ENCODE measurements around the gene EFNA3.

The EFNA3 gene

DNA sequence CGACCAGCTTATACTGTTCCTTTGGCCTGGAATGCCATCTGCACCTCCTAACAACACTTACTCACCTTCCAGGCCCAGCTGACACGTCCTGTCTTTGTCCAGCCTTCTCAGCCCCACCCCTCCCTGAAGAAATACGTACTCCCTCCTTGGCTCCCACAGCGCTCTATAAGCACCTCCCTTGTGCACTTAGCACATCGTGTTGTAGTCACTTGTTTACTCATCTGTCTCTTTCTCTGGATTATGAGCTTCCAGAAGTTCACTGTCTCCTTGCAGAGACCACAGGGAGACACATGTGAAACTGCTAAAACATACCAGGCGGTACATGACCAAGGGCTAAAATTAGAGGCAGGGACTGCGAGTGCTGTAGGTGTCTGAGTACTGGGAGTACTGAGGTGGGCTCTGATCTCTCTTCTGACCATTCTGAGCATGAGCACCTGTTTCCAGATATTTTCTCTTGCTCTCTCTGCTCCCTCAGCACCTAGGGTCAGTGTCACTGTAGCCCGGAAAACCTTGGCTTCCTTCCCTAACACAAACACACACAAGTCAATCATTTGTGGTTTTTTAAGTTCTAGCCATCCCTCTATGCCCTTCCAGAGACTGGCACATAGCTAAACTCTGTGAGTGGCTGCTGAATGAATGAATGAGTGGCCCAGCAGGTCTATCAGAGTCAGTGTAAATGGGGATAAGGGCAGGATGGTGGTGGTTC, 39.9 kb upstream of the EFNA3 start:
- POLR2A ChIA-PET, result no interaction called here
- CTCF ChIA-PET, result interaction anchor here (1.7 to 20.6 kb wide), 6 partner anchors 6 to 46 kb away, joined by 5 to 433 read pairs (median 67); partner anchors contain the start of genes ADAM15 and EFNA4

DNA sequence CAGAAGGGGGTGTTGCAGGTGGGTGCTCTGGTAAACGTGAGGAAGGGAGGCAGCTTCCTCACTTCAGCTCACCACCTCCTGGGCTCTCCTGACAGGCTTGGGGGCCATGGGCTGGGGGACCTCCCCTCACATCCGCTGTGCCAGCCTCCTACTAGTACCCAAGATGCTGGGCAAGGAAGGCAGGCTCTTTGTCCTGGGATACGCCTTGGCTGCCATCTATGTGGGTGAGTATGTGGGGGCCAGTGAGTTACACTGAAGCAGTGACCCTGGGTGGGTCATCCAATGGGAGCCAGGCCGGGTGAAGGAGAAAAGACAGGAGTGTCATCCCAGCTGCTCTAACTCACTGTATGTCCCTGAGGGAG, 39.3 kb upstream of the EFNA3 start:
- TF ChIP-seq, protein P1, sequence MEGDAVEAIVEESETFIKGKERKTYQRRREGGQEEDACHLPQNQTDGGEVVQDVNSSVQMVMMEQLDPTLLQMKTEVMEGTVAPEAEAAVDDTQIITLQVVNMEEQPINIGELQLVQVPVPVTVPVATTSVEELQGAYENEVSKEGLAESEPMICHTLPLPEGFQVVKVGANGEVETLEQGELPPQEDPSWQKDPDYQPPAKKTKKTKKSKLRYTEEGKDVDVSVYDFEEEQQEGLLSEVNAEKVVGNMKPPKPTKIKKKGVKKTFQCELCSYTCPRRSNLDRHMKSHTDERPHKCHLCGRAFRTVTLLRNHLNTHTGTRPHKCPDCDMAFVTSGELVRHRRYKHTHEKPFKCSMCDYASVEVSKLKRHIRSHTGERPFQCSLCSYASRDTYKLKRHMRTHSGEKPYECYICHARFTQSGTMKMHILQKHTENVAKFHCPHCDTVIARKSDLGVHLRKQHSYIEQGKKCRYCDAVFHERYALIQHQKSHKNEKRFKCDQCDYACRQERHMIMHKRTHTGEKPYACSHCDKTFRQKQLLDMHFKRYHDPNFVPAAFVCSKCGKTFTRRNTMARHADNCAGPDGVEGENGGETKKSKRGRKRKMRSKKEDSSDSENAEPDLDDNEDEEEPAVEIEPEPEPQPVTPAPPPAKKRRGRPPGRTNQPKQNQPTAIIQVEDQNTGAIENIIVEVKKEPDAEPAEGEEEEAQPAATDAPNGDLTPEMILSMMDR (IDR thresholded peaks at IDR 0.05; ENCODE audit: insufficient read depth, low read length, missing control alignments), result no peak
- POLR2A ChIA-PET, result no interaction called here
- H3K4me3 ChIP-seq (ENCODE audit: low read depth, low read length), result no peak overlapping the region
- CTCF ChIA-PET, result interaction anchor here (1.7 to 20.6 kb wide), 5 partner anchors 11 to 46 kb away, joined by 5 to 433 read pairs (median 49); partner anchors contain the start of genes ADAM15 and EFNA4
- DNase-seq (ENCODE audit: low read depth, low spot score), result no peak

More for the DNA sequence above, 39.9 kb upstream of the EFNA3 start:
- TF ChIP-seq, protein P1 (IDR thresholded peaks at IDR 0.05; ENCODE audit: insufficient read depth, low read length, missing control alignments), result no peak
- no peak overlapping the region for H3K4me3 ChIP-seq (ENCODE audit: low read depth, low read length)
- no peak for DNase-seq (ENCODE audit: low read depth, low spot score)

- CTCF ChIA-PET, result interaction anchor here (1.0 to 20.6 kb wide), 7 partner anchors 7 to 70 kb away, joined by 3 to 433 read pairs (median 49); partner anchors contain the start of genes ADAM15, DCST1, DCST2 and EFNA4
- no peak overlapping the region for H3K4me3 ChIP-seq (ENCODE audit: low read depth, low read length)
- POLR2A ChIA-PET, result interaction anchor here (0.7 to 1.8 kb wide), 2 partner anchors 45 to 267 kb away, joined by 3 to 6 read pairs; no protein-coding TSS in a partner anchor
- DNase-seq (ENCODE audit: low read depth, low spot score), result no peak
- TF ChIP-seq, protein P1 (IDR thresholded peaks at IDR 0.05; ENCODE audit: insufficient read depth, low read length, missing control alignments), result no peak
These were observed 38.1 kb upstream of the EFNA3 start for GRCh38 chr1:155040358-155041093.

- H3K4me3 ChIP-seq (ENCODE audit: low read depth, low read length), result no peak overlapping the region
- ChIA-PET POLR2A (no interaction called here), CTCF (interaction anchor here (0.9 to 20.6 kb wide), 6 partner anchors 9 to 88 kb away, joined by 3 to 433 read pairs (median 76); partner anchors contain the start of genes DCST1, DCST2 and EFNA4)
- TF ChIP-seq, protein P1 (IDR thresholded peaks at IDR 0.05; ENCODE audit: insufficient read depth, low read length, missing control alignments), result no peak
- DNase-seq (ENCODE audit: low read depth, low spot score), result no peak
These were observed 35.8 kb upstream of the EFNA3 start for GRCh38 chr1:155042789-155043188.

- POLR2A ChIA-PET, result interaction anchor here (0.7 kb wide), 1 partner anchor 76 kb away, joined by 3 read pairs; no protein-coding TSS in a partner anchor
These were observed 35.3 kb upstream of the EFNA3 start for GRCh38 chr1:155043301-155043702.

More at GRCh38 chr1:155043301-155043702, 35.3 kb upstream of the EFNA3 start:
- CTCF ChIA-PET, result interaction anchor here (0.9 to 20.6 kb wide), 18 partner anchors 9 to 438 kb away, joined by 3 to 433 read pairs (median 6); partner anchors contain the start of genes DCST1, DCST2, EFNA4 and KRTCAP2
- TF ChIP-seq, protein P1 (IDR thresholded peaks at IDR 0.05; ENCODE audit: insufficient read depth, low read length, missing control alignments), result no peak
- H3K4me3 ChIP-seq (ENCODE audit: low read depth, low read length), result no peak overlapping the region
- DNase-seq (ENCODE audit: low read depth, low spot score), result no peak
